Fibroblast of skin of right biceps (primary cell): ENCODE data around the gene TSPAN9.

Experiments used
- DNase-seq: peaks from one replicate; pipeline ENCODE4 v3.0.0-alpha.2; 2013

Gene TSPAN9

GRCh38 chr12:3326156-3326849 lies 249.1 kb downstream of the TSPAN9 start:
- DNase-seq = no peak

- no peak for DNase-seq
Measured at GRCh38 chr12:3326850-3327780, 249.9 kb downstream of the TSPAN9 start.

GRCh38 chr12:3328081-3328480 lies 250.9 kb downstream of the TSPAN9 start:
- no peak for DNase-seq

- DNase-seq = no peak
Measured at GRCh38 chr12:3328571-3328970, 251.4 kb downstream of the TSPAN9 start.

GRCh38 chr12:3329361-3329760 lies 252.2 kb downstream of the TSPAN9 start:
- no peak for DNase-seq

GRCh38 chr12:3330976-3331510 lies 253.9 kb downstream of the TSPAN9 start:
- no peak for DNase-seq

GRCh38 chr12:3332188-3332587 lies 255.0 kb downstream of the TSPAN9 start:
- peak; percentile 19 for DNase-seq

GRCh38 chr12:3333583-3333982 lies 256.4 kb downstream of the TSPAN9 start:
- DNase-seq = no peak

- DNase-seq = no peak
Measured at GRCh38 chr12:3333991-3334391, 256.8 kb downstream of the TSPAN9 start.

- no peak for DNase-seq
Measured at GRCh38 chr12:3335078-3335487, 257.9 kb downstream of the TSPAN9 start.
